NCI-H2107 treated with DMSO at 0.1 percent for 48 hours (cell line): ENCODE results near the gene ZNF426.
"Not testable (repeated sequence)": the region's sequence is repeated elsewhere in the genome, so short reads cannot be mapped to it uniquely, and the experiment has no call there.

ENCODE experiments used
- DNase-seq: peaks from one replicate; lab custom pipeline; 2025; ENCODE audit not compliant: unreplicated experiment; lab: John Stamatoyannopoulos, UW

ZNF426 gene

DNA sequence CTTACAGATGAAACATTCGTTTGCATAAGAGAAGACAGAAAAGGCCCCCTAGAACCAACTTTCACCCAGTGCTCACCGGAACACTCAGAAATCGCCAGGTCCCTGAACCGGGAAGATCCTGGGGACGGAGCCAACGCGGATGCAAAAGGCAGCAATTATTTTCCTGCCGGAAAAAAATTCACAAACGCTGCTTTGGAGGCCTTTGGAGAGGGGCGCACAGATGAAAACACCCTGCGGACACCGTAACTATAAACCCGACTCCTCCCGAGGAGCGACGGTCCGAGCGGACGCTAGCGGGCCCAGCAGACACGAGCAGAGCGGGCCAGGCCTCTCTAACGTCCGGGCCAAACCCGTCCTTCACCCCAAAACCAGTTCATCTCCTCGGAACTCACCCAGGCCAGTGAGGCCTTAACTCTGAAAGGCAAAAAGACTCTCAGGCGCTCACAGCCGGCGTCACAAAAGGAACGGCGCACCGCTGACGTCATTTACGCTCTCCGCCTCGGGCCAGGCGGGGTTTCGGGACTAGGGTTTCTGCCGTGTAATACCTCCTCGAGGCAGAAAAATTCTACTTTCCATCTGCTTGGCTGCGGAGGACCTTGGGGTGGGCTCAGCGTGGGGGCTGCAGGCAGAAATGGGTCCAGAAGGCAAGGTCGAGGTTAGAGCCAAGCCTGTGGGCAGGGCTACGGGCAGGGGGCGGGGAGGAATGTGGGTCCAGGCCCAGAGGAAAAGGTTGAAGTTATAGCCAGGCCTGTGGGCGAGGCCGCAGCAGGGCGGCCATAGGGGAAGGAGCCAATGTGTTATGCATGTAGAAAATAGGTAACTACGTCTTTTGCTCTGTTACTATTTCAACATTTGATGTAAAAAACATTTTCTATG, at the start of gene ZNF426:
TSS of gene ZNF426 (minus strand) at position 463 of the 876 bp plus-strand sequence. CDS start 2,413 bp downstream, outside the sequence.
- DNase-seq, result peak; percentile 21

- peak; percentile 64 for DNase-seq
Measured at GRCh38 chr19:9586764-9587163, 48.3 kb upstream of the ZNF426 start.

GRCh38 chr19:9584073-9584833, 45.8 kb upstream of the ZNF426 start, which contains the start of gene ZNF121:
ZNF121 (minus strand) TSS chr19:9584504; CDS start chr19:9568097, 16,407 bp downstream.
- peak; percentile 48 for DNase-seq

DNA sequence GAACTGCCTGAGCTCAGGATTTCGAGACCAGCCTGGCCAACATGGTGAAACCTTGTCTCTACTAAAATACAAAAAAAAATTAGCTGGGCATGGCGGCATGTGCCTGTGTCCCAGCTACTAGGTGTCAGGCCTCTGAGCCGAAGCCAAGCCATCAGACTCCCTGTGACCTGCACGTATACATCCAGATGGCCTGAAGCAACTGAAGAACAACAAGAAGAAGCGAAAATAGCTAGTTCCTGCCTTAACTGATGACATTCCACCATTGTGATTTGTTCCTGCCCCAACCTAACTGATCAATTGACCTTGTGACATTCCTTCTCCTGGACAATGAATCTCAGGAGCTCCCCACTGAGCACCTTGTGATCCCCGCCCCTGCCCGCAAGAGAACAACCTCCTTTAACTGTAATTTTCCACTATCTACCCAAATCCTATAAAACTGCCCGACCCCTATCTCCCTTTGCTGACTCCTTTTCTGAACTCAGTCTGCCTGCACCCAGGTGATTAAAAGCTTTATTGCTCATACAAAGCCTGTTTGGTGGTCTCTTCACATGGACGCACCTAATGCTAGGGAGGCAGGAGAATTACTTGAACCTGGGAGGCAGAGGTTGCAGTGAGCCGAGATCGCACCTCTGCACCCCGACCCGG, 43.8 kb upstream of the ZNF426 start:
- not testable (repeated sequence) for DNase-seq

GRCh38 chr19:9580728-9581127, 42.3 kb upstream of the ZNF426 start:
- DNase-seq, result no peak

- DNase-seq, result no peak
Measured at GRCh38 chr19:9570255-9570654, 31.8 kb upstream of the ZNF426 start.

DNA sequence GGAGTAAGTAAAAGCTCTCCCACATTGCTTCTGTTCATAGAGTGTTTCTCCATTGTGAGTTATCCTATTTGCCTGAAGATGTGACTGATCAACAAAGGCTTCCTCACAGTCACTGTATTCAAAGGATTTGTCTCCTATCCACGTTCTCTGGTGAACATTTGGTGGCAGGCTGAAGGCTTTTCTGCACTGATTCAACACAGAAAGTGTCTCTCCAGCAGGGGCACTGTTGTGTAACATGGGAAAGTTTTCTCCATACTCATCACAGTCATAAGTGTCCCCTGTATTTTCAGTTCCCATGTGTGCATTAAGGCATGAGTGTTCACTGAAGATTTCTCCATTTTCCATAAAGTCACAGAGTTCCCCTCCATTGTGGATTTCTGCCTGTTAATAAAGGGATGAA, 28.3 kb upstream of the ZNF426 start:
- no peak for DNase-seq

DNA sequence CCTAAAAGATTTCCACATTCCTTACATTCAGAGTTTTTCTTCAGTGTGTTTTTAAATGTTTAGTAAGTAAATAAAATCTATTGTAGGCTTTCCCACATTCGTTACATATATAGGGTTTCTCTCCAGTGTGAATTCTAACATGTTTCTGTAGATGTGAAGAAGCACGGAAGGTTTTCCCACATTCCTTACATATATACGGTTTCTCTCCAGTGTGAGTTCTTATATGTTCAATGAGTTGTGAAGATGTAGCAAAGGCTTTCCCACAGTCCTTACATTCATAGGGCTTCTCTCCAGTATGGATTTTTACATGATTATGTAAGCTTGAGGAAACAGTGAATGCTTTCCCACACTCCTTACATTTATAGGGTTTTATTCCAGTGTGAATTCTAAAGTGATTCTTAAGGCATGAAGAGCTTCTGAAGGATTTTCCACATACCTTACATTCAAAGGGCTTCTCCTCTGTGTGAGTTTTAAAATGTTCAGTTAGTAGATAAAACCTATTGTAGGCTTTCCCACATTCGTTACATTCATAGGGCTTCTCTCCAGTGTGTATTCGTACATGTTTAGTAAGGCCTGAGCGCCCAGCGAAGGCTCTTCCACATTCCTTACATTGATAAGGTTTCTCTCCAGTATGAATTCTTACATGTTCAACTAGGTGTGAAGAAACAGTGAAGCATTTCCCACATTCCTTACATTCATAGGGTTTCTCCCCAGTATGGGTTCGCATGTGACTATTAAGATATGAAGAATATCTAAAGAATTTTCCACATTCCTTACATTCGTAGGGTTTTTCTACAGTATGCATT, 27.7 kb upstream of the ZNF426 start:
- no peak for DNase-seq

GRCh38 chr19:9552536-9553274, 14.3 kb upstream of the ZNF426 start:
- DNase-seq, result no peak

DNA sequence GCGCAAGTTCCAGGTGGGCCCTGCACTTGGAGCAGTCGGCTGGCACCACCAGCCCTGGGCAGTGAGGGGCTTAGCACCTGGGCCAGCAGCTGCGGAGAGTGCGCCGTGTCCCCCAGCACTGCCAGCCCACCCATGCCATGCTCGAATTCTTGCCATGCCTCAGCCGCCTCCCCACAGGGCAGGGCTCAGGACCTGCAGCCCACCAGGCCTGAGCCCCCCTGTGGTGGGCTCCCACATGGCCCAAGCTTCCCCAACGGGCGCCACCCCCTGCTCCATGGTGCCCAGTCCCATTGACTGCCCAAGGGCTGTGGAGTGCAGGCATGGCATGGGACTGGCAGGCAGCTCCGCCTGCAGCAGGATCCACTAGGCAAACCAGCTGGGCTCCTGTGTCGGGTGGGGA, 9.4 kb upstream of the ZNF426 start:
- DNase-seq, result no peak

DNA sequence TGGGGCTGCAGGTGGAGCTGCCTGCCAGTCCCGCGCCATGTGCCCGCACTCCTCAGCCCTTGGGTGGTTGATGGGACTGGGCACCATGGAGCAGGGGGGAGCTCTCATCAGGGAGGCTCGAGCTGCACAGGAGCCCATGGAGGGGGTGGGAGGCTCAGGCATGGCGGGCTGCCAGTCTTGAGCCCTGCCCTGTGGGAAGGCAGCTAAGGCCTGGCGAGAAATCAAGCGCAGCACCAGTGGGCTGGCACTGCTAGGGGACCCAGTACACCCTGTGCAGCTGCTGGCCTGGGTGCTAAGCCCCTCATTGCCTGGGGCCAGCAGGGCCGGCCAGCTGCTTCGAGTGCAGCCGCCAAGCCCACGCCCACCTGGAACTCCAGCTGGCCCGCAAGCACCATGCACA, 2.8 kb upstream of the ZNF426 start:
- DNase-seq, result not testable (repeated sequence)

DNA sequence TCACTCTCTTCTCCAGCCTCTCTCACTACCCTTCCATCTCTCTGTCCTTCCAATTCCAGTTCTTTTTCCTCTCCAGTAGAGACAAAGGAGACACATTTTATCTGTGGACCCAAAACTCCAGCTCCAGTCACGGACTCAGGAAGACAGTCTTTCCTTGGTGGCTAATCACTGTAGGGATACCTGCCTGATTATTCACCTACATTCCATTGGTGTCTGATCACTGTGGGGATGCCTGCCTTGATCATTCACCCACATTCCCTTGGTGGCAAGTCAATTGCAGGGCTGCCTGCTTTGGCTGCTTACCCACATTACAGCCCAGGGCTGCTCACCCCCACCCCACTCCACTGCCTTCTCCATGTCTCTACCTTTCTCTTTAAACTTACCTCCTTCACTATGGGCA, 1.5 kb upstream of the ZNF426 start:
- DNase-seq, result not testable (repeated sequence)

DNA sequence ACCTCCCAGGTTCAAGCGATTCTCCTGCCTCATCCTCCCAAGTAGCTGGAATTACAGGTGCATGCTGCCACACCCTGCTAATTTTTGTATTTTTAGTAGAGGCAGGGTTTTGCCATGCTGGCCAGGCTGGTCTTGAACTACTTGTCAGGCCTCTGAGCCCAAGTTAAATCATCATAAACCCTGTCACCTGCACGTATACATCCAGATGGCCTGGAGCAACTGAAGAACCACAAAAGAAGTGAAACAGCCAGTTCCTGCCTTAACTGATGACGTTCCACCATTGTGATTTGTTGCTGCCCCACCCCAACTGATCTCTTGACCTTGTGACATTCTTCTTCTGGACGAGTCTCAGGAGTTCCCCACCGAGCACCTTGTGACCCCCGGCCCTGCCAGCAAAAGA, 756 bp upstream of the ZNF426 start:
- DNase-seq, result not testable (repeated sequence)

DNA sequence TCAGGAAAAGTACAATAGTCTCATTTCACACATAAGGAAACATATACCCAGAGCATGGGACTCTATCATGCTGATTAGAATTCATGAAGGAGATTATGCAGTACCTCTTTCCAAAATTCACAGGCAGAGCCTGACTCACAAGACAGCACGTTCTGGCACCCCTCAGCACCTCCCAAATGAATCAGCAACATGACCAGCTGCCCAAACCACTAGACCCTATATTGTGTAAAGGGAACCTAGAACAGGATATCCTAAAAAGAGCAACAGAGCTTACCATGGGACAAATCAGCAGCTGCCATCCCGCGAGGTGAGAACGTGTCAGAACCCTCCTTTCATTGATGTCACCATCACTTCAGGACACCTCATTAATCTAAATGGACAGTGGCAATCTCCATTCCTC, 2.5 kb downstream of the ZNF426 start:
- DNase-seq, result no peak

DNA sequence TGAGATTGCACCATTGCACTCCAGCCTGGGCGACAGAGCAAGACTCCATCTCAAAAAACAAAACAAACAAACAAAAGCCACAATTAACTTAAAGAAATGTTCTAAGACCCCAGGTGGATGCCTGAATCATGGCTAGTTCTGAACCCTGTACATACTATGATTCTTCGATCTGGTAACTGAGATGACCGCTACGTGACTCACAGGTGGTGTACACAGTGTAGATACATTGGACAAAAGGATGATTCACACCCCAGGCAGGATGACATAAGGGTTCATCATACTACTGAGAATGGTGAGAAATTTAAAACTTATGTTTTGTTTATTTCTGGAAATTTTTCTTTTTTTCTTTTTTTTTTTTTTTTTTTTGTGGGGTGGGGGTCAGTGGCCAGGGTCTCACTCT, 6.5 kb downstream of the ZNF426 start:
- no peak for DNase-seq

DNA sequence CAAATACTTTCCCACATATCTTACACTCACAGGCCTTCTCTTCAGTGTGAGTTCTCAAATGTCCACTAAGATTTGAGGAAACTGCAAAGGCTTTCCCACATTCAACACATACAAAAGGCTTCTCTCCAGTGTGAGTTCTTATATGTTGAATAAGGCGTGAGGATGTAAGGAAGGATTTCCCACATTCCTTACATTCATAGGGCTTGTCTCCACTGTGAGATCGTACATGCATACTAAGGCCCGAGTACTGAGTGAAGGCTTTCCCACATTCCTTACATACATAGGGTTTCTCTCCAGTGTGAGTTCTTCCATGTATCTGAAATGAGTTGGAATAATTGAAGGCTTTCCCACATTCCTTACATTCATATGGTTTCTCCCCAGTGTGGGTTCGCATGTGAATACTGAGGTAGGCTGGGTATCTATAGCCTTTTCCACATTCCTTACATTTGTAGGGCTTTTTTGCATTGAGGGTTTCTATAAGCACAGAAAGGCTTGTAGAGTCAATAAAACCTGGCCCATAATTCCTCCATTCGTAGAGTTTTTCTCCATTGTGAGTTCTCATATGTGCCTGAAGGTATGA, 9.6 kb downstream of the ZNF426 start:
- DNase-seq, result no peak

DNA sequence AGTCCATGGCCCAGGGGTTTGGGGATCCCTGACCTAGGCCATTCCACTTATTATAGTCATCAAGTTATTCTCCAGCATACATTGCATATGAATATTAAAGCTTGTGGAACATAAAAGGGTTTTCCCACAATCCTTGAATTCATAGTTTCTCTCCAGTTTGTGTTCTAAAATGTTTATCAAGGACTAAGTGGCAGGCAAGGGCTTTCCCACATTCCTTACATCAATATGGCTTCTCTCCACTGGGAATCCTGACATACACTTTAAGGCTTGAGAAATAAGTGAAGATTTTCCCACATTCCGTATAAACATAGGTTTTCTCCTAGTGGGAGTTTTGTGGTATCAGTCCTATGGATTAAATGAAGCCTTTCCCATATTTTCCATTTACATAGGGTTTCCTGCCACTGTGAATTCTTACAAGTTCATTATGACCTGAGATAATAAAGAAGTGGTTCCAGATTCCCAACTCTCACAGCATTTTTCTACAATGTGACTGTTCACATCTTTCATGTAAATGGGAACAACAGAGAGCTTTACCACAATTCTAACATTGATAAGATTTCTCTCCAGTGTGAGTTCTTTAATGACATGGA, 14.5 kb downstream of the ZNF426 start:
- no peak for DNase-seq

DNA sequence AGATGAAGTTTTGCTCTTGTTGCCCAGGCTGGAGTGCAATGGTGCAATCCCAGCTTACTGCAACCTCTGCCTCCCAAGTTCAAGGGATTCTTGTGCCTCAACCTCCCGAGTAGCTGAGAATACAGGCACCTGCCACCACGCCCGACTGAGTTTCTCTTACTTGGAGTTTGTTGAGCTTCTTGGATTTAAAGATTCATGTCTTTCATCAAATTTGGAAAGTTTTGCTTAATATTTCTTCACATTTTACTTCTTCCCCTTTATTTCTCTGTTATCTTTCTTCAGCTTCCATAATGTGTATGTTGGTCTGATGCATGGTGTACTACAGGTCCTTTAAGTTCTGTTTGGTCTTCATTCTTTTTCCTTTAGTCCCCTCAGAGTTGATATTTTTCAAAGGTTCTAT, 31.2 kb downstream of the ZNF426 start:
- no peak for DNase-seq

DNA sequence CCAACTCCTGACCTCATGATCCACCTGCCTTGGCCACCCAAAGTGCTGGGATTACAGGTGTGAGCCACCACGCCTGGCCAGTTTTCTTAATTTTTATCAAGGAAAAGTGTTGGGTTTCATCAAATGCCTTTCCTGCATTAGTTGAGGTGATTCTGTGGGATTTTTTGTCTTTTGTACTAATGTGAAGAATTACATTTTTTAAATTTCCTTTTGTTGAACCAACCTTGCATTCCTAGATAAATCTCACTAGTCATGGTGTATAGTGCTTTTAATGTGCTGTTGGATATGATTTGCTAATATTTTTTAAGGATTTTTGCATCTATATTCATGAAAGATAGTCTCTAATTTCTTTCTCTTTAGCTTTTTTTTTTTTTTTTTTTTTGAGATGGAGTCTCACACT, 37.6 kb downstream of the ZNF426 start:
- no peak for DNase-seq
